Astrocyte (in vitro differentiated cells and primary cell): ENCODE data around the gene ZSCAN1. TPM values are rescaled to one million over a fixed set of nuclear protein-coding genes. Genes with fewer than 3 reads are reported as not detected.

ENCODE experiments used
- DNase-seq: peaks from one replicate; pipeline ENCODE4 v3.0.0-alpha.2; 2010; ENCODE audit warnings: low read depth
- FAIRE-seq: peaks from 2 replicates; lab custom pipeline; 2011; peaks lifted over from hg19 to GRCh38; lab: Jason Lieb, UNC
- H2AFZ ChIP-seq: 2 replicates; pipeline ENCODE4 v1.6.0; 2012; ENCODE audit warnings: low read depth, low read length, inconsistent platforms
- H3K27ac ChIP-seq: 2 replicates; pipeline ENCODE4 v1.5.1; 2011; ENCODE audit warnings: low read depth, low read length, inconsistent platforms
- H3K27me3 ChIP-seq: 2 replicates; pipeline ENCODE4 v1.6.0; 2011; ENCODE audit warnings: low read length, inconsistent platforms; ENCODE audit not compliant: insufficient read depth
- H3K36me3 ChIP-seq: 2 replicates; pipeline ENCODE4 v1.5.1; 2011; ENCODE audit warnings: low read length, inconsistent platforms; ENCODE audit not compliant: insufficient read depth
- H3K4me1 ChIP-seq: 2 replicates; pipeline ENCODE4 v1.5.1; 2011; ENCODE audit warnings: low read length, inconsistent platforms; ENCODE audit not compliant: insufficient read depth
- H3K4me2 ChIP-seq: 2 replicates; pipeline ENCODE4 v1.6.0; 2012; ENCODE audit warnings: low read length, inconsistent platforms
- H3K4me3 ChIP-seq: 2 replicates; pipeline ENCODE4 v1.5.1; 2011; ENCODE audit warnings: low read depth, mild to moderate bottlenecking, low read length, inconsistent platforms; ENCODE audit not compliant: insufficient read depth
- H3K79me2 ChIP-seq: 2 replicates; pipeline ENCODE4 v1.6.0; 2012; ENCODE audit warnings: mild to moderate bottlenecking, low read length, inconsistent platforms; ENCODE audit not compliant: insufficient read depth
- H3K9ac ChIP-seq: 2 replicates; pipeline ENCODE4 v1.6.0; 2012; ENCODE audit warnings: mild to moderate bottlenecking, low read length, inconsistent platforms
- H3K9me3 ChIP-seq: 2 replicates; pipeline ENCODE4 v1.5.1; 2012; ENCODE audit warnings: low read depth, mild to moderate bottlenecking, low read length, inconsistent platforms; ENCODE audit not compliant: insufficient read depth
- H4K20me1 ChIP-seq: 2 replicates; pipeline ENCODE4 v1.6.0; 2012; ENCODE audit warnings: low read length, inconsistent platforms; ENCODE audit not compliant: insufficient read depth
- H3K27ac Mint-ChIP-seq: one replicate; pipeline ENCODE4 v1.8.0; 2021; ENCODE audit warnings: mild to moderate bottlenecking, mixed read lengths; ENCODE audit not compliant: unreplicated experiment
- H3K27me3 Mint-ChIP-seq: one replicate; pipeline ENCODE4 v1.8.0; 2021; ENCODE audit warnings: low read depth, mixed read lengths; ENCODE audit not compliant: unreplicated experiment
- H3K36me3 Mint-ChIP-seq: one replicate; pipeline ENCODE4 v1.8.0; 2021; ENCODE audit warnings: low read depth, mixed read lengths; ENCODE audit not compliant: unreplicated experiment
- H3K4me1 Mint-ChIP-seq: one replicate; pipeline ENCODE4 v1.8.0; 2021; ENCODE audit warnings: low read depth, mixed read lengths; ENCODE audit not compliant: unreplicated experiment
- H3K4me3 Mint-ChIP-seq: one replicate; pipeline ENCODE4 v1.8.0; 2021; ENCODE audit warnings: mild to moderate bottlenecking, moderate library complexity, mixed read lengths; ENCODE audit not compliant: unreplicated experiment
- H3K9me3 Mint-ChIP-seq: one replicate; pipeline ENCODE4 v1.8.0; 2021; ENCODE audit warnings: mild to moderate bottlenecking, mixed read lengths; ENCODE audit not compliant: unreplicated experiment
- EZH2 ChIP-seq: IDR thresholded peaks from 2 replicates; pipeline ENCODE4 v1.6.1; 2012; ENCODE audit warnings: mild to moderate bottlenecking, low read length, inconsistent platforms; ENCODE audit not compliant: insufficient read depth
- total RNA-seq: library from RNA; stranded (reverse); gene quantifications from 2 replicates; pipeline ENCODE4 v1.2.1, GENCODE V29; 2021
- TF ChIP-seq, protein P1 (sequence below): IDR thresholded peaks from 2 replicates; pipeline ENCODE4 v1.5.1; 2011; ENCODE audit warnings: low read depth, mild to moderate bottlenecking, inconsistent platforms, low read length, moderate library complexity; ENCODE audit not compliant: insufficient read depth

ZSCAN1 gene
- total RNA-seq, 1 donor from 2014 or later = not detected

- no peak for FAIRE-seq
- no peaks in the 10 kb centered on the region for H3K79me2 ChIP-seq
- H2AFZ ChIP-seq = peak overlapping the region; percentile 94
- H3K9me3 Mint-ChIP-seq = peaks cover 74% of the 10 kb centered on the region
- H4K20me1 ChIP-seq = no peaks in the 10 kb centered on the region
- peaks cover 76% of the 10 kb centered on the region for H3K36me3 Mint-ChIP-seq
- H3K27ac Mint-ChIP-seq = no peak overlapping the region
- H3K27ac ChIP-seq = no peak overlapping the region
- no peaks in the 10 kb centered on the region for H3K4me1 Mint-ChIP-seq
- no peaks in the 10 kb centered on the region for H3K27me3 ChIP-seq
- no peak overlapping the region for H3K4me3 Mint-ChIP-seq
- peaks cover 8% of the 10 kb centered on the region for H3K36me3 ChIP-seq
- H3K4me1 ChIP-seq = no peaks in the 10 kb centered on the region
- peak overlapping the region; percentile 52 for H3K4me3 ChIP-seq
- TF ChIP-seq, protein P1, sequence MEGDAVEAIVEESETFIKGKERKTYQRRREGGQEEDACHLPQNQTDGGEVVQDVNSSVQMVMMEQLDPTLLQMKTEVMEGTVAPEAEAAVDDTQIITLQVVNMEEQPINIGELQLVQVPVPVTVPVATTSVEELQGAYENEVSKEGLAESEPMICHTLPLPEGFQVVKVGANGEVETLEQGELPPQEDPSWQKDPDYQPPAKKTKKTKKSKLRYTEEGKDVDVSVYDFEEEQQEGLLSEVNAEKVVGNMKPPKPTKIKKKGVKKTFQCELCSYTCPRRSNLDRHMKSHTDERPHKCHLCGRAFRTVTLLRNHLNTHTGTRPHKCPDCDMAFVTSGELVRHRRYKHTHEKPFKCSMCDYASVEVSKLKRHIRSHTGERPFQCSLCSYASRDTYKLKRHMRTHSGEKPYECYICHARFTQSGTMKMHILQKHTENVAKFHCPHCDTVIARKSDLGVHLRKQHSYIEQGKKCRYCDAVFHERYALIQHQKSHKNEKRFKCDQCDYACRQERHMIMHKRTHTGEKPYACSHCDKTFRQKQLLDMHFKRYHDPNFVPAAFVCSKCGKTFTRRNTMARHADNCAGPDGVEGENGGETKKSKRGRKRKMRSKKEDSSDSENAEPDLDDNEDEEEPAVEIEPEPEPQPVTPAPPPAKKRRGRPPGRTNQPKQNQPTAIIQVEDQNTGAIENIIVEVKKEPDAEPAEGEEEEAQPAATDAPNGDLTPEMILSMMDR = no peak
- no peak for TF ChIP-seq EZH2
- H3K4me2 ChIP-seq = peak overlapping the region; percentile 84
- no peak for DNase-seq
- H3K27me3 Mint-ChIP-seq = no peaks in the 10 kb centered on the region
- H3K9me3 ChIP-seq = peaks cover 41% of the 10 kb centered on the region
- H3K9ac ChIP-seq = peak overlapping the region; percentile 26
Measured at GRCh38 chr19:58009301-58009665, 24.5 kb upstream of the ZSCAN1 start.

- no peaks in the 10 kb centered on the region for H3K4me1 ChIP-seq
- peak; percentile 70 for DNase-seq
- H3K27me3 ChIP-seq = no peaks in the 10 kb centered on the region
- TF ChIP-seq, protein P1 = no peak
- TF ChIP-seq EZH2 = no peak
- peak overlapping the region; percentile 84 for H3K4me2 ChIP-seq
- peaks cover 37% of the 10 kb centered on the region for H3K9me3 ChIP-seq
- H3K36me3 ChIP-seq = peaks cover 4% of the 10 kb centered on the region
- H3K36me3 Mint-ChIP-seq = peaks cover 71% of the 10 kb centered on the region
- no peak overlapping the region for H3K27ac Mint-ChIP-seq
- no peak overlapping the region for H3K4me3 Mint-ChIP-seq
- H4K20me1 ChIP-seq = no peaks in the 10 kb centered on the region
- H2AFZ ChIP-seq = peak overlapping the region; percentile 94
- no peaks in the 10 kb centered on the region for H3K79me2 ChIP-seq
- peak overlapping the region; percentile 52 for H3K4me3 ChIP-seq
- peak overlapping the region; percentile 41 for H3K9ac ChIP-seq
- H3K4me1 Mint-ChIP-seq = no peaks in the 10 kb centered on the region
- no peak for FAIRE-seq
- no peaks in the 10 kb centered on the region for H3K27me3 Mint-ChIP-seq
- no peak overlapping the region for H3K27ac ChIP-seq
- H3K9me3 Mint-ChIP-seq = peaks cover 71% of the 10 kb centered on the region
Measured at GRCh38 chr19:58009666-58010301, 24.0 kb upstream of the ZSCAN1 start.

DNA sequence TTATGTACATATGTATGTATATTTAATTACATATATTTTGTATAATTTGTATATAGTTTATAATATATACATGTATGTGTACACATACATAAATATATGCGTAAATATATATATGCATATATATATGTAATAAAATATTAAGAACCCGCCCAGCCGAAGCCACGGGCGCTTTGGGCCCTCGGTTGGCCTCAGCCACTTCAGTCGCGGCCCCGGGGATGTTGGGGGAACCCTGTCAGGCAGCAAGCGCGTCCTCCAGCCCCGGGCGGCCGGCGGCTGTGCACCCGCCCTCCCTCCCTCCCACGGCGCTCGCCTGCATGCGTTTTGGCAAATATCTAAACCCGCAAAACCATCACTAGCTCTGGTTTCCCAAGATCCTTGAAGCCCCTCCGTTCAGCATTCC is 23.3 kb upstream of the ZSCAN1 start:
- Histone ChIP-seq H2AFZ (no peak overlapping the region), H3K9ac (no peak overlapping the region), H3K4me3 (no peak overlapping the region), H3K36me3 (peaks cover 4% of the 10 kb centered on the region), H3K4me2 (no peak overlapping the region), H3K9me3 (peaks cover 34% of the 10 kb centered on the region), H3K79me2 (no peaks in the 10 kb centered on the region), H3K27ac (no peak overlapping the region), H3K27me3 (no peaks in the 10 kb centered on the region), H4K20me1 (no peaks in the 10 kb centered on the region), H3K4me1 (no peaks in the 10 kb centered on the region)
- Mint-ChIP-seq H3K27ac (no peak overlapping the region), H3K4me3 (no peak overlapping the region), H3K27me3 (no peaks in the 10 kb centered on the region), H3K9me3 (peaks cover 69% of the 10 kb centered on the region), H3K4me1 (no peaks in the 10 kb centered on the region), H3K36me3 (peaks cover 64% of the 10 kb centered on the region)
- no peak for DNase-seq
- no peak for FAIRE-seq
- TF ChIP-seq, protein P1 = no peak
- no peak for TF ChIP-seq EZH2
